ENCODE data around the gene TPPP2.

TPPP2 gene

DNA sequence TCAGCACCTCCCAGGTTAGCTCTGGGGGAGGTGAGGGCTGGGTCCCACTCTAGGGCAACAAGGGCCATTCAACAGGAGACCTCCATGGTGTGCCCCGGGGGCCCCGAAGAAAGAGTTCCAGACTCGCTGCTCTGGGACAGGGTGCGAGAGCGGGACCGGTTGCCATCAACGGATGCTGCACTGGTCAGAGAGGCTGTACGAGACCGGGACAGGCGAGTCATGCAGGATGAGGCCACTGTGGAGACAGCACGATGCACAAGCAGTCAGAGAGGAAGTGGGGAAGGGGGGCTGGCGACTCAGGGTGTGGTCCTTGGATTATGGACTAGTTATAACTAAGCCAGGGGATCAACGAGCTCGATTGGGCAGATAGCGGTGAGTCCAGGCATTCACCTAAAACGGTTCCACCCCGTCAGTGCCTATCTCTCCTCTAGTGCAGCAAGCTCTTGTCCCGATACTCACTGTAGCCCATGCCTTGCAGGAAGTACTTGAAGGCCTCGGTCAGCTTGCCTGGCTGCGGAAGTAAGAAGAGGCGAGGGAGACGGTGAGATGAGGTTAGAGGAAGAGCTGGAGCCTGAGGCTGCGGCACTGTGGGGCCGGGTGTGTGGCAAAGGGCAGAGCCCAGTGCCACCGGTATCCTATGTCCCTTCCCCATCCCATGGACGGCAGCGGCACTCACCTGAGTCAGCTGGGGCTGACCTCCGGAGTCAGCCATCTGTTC, 12.3 kb upstream of the TPPP2 start:
- no peak for DNase-seq

- no peak for DNase-seq
Observed at GRCh38 chr14:21018286-21018685, 11.7 kb upstream of the TPPP2 start.

- no peak for DNase-seq
Observed at GRCh38 chr14:21018781-21019180, 11.2 kb upstream of the TPPP2 start.

GRCh38 chr14:21019366-21019765, 10.7 kb upstream of the TPPP2 start:
- DNase-seq, result no peak

DNA sequence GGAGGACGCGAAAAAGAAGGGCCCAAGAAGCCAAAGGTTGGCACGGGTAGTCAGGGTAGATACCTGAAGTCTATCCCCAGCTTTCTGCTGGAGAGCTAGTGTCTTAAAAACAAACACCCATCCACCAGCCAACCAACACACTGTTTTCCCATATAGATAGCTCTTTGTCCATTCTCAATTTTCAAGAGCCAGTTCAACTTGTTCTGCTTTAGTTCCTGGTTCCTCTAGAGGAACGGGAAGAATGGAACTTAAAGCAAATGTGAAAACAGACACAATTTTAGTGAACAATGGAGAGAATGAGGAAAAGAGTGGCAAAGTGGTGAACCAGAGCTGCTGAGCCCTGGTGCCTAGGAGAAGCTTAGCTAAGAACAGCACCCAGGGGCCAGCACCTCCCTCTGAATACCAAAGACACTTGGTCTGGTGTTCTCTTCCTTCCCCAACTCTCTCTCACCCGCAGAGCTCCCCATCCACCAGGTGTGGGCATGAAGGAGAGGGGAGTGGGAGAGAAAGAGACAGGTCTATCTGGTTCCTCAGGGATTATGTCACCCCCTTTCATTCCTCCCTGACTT, 9.0 kb upstream of the TPPP2 start:
- DNase-seq, result no peak

DNA sequence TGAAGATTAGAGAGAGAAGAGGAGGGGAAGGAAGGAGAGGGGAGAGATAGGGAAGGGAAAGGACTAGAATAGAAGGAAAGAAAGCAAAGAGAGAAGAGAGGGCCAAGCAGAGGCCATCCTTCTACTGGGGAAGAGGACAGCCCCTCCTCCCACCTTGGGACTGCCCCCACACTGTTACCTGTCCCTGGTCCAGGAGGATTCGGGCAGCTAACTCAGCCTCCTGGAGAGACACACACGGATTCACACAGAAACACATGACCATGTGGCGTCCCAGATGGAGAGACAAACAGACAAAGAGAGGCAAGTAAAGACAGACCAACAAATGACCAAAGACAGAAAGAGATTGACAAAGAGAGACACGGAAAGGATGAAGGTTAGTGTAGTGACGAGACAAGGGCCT, 7.3 kb upstream of the TPPP2 start:
- no peak for DNase-seq

DNA sequence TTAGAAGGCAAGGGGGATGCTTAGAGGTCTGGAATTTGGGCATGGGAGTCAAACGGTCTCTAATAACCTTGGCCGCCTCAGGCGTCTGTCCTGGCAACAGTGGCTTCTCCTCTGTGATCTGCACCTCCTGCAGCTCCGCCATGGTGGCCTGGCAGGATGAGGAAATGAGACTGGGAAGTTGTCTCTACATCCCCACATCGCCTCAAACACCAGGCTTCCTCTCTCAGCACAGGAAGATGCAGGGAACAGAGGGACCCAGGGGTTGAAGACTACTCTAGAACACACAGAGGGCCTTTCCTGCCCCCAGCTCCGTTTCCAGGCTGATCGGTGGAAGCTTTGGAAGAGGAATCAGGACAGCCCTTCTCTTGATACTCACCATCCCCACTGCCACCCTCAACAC, 6.8 kb upstream of the TPPP2 start:
- DNase-seq, result no peak

DNA sequence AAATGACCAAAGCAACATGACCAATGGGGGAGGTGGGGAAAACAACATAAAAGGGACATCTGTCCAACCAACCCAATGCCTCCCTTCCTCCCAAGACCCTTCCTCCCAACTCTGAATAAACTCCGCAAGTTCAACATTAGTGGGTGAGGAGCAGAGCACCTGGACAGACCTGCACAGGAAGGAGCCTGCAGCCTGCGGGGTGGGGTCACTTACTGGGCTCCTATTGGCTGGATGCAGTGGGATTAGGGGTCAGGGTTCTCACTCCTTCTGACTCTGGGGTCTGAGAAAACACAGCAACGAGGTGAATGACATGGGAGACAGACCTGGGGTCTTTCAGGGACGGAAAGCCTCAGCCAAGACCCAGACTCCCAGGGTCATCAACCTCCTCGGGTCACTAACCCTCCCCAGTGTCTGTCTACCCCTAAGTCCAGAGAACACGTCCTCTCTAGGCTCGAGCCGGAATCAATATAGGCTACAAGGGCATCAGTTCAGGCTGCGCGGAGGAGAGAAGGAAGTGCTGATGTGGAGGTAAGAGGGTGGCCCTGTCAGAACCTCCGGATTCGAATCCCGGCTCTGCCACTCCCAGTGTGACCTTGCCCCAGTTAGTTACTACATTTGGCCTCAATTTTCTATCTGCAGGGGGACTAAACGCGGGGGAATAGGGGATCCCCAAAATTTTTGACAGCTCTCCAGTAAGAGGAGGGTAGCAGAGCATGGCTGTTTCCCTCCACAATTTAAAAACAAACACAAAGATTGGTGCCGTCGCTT, 6.0 kb upstream of the TPPP2 start:
- no peak for DNase-seq

- DNase-seq, result peak; percentile 56
Observed at GRCh38 chr14:21024585-21025370, 5.2 kb upstream of the TPPP2 start, which contains the start of gene NDRG2. NDRG2 (minus strand) TSS chr14:21025061; CDS start chr14:21023315, 1,746 bp downstream.

GRCh38 chr14:21025371-21026273, 4.4 kb upstream of the TPPP2 start:
- no peak for DNase-seq

DNA sequence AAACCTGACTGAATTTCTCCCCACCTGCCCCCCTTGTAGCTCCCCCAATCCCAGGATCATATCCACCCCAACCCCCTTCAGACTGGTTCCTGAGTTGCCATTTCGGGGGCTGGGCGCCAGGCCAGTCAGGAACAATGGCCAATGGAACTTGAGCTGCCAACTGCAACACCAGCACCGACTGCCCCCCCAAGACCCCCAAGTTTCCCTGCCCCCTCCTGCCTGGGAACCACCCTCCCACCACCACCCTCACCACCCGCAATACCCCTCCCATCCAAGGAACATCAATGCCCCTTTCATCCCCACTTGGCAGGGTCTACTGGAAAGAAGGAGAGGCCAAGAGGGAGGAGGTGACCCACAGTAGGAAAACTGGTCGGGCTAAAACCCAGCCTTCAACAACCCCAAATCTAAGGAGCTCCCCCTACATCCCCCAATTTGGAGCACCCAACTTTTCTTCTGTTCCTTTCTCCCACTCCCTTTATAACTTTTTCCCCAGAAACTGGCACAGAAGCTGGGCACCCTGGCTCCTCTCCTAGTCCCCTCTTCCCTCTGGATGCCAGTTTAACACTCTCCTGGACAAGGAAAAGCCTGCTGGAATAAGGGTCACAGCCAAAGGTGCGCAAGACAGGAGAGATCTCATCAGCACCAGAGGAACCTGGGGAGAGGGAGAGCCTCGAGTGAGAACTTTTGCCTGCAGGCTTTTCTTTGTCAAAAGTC, 3.6 kb upstream of the TPPP2 start:
- DNase-seq, result no peak

DNA sequence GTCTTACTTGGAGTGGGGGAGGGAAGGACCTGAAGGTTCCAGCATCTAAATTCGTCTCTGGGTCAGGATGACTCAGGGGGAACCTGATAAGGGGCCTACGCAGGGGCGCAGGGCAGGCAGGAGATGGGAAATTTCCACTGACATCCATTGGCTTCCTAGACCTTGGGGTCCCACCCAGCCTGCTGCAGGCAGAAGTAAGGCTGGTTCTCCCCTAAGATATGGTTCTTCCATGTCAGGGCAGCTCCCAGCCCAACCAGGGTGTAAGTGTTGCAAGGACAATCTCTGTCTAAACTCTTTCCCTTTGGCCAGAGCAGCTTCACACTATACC, 3.1 kb upstream of the TPPP2 start:
- no peak for DNase-seq

DNA sequence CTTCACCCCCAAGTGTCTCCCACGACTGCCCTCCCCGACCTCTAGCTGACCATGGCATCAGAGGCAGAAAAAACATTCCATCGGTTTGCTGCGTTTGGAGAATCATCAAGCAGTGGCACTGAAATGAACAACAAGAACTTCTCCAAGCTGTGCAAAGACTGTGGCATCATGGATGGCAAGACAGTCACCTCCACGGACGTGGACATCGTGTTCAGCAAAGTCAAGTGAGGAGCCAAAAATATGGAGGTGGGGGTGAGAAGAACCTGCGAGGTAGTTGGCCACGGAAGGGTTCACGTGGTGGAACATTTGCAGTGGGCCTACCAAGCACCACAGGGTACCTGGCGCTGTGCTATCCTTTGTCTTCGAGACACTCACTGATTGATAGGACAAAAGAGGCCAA, 514 bp downstream of the TPPP2 start:
- DNase-seq, result no peak

GRCh38 chr14:21032326-21033132, 2.5 kb downstream of the TPPP2 start:
- no peak for DNase-seq

DNA sequence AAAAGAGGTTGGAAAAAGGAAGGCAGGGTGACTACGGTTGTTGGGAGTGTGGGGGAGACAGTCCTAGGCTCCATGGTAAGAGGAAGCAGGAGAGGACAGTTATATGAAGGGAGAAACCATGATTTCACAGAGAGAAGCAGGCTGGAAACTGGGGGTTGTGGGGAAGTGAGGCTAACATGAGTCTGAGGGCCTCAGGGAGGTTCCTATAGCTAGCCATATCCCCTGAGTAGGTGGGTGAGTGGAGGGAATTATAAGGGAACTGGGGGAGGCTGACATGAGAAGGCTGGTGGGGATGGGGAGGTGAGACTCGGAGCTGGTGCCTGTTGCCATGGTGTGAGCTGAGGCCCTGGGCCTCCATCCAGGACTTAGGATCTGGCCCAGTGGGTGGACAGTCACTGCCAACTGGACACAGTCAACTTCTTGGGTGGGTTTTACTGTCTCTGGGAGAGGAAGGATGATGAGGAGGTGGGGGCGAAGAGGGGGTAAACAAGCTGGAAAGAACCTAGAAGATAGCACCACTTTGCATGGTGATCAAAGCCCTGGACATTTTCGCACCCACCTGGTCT, 3.2 kb downstream of the TPPP2 start:
- DNase-seq, result no peak

GRCh38 chr14:21034707-21035106, 4.7 kb downstream of the TPPP2 start, which contains the start of gene RNASE13:
RNASE13 (minus strand) TSS chr14:21034807; CDS start chr14:21034288, 519 bp downstream.
- DNase-seq, result no peak

- no peak for DNase-seq
Observed at GRCh38 chr14:21036751-21037150, 6.7 kb downstream of the TPPP2 start.

GRCh38 chr14:21037156-21037555, 7.1 kb downstream of the TPPP2 start:
- no peak for DNase-seq

- no peak for DNase-seq
Observed at GRCh38 chr14:21038441-21039422, 8.7 kb downstream of the TPPP2 start.

Data from 8988T (cell line).